ENCODE measurements around the gene ZCRB1.

ZCRB1 gene

DNA sequence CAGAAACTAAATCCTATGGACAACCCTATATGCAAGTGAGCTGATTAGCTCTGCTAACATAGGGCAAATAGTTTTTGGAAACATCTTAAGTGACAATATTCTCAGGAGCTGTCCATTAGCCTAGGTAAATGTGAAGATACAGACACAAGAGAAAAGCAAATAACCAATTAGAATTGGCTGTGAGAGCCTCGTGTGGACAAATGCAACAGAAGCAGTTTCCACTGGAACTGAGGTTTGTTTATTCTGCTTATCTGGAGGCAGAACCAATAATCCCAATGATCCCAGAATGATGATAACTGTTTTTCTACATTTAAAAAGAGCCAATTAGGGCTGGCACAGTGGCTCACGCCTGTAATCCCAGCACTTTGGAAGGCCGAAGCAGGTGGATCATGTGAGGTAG, 44.6 kb downstream of the ZCRB1 start:
- Histone ChIP-seq H3K4me2 (ENCODE audit: low read length) (no peak overlapping the region), H3K4me1 (ENCODE audit: low read length) (peaks cover 11% of the 10 kb centered on the region), H3K9me3 (ENCODE audit: insufficient read depth, low read length) (no peaks in the 10 kb centered on the region), H3K36me3 (replicated peaks; ENCODE audit: low read depth, low read length) (no peaks in the 10 kb centered on the region), H2AFZ (ENCODE audit: low read depth, low read length) (no peak overlapping the region), H3K27ac (ENCODE audit: low read length) (no peak overlapping the region), H3K27me3 (ENCODE audit: low read depth, low read length) (peaks cover 6% of the 10 kb centered on the region; the same call in 1 of the 2 replicates), H3K4me3 (ENCODE audit: low read length) (no peak overlapping the region), H3K9ac (ENCODE audit: low read length) (no peak overlapping the region), H3K79me2 (ENCODE audit: low read length) (no peaks in the 10 kb centered on the region), H4K20me1 (ENCODE audit: insufficient read depth, low read length) (no peaks in the 10 kb centered on the region)
- TF ChIP-seq EZH2phosphoT487 (IDR thresholded peaks at IDR 0.05; ENCODE audit: low read depth) (no peak), CTCF (IDR thresholded peaks at IDR 0.05; ENCODE audit: low read depth, low read length) (no peak)

DNA sequence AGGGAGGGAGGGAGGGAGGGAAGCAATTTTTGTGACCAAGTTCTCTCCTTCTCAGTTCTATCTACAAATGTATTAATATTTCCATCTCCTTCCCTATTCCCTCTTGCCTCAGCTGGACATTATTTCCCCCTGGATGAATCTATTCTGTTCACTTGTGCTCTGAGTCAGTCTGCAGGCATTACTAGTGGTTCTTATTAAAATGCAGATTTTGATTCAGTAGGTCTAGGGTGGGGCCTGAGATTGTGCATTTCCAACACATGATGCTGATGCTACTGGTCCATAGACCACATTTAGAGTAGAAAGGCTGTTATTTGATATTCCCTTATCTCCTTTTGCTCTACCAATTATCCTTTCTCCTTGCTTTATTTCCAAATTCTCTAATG, 47.8 kb downstream of the ZCRB1 start:
- TF ChIP-seq CTCF (IDR thresholded peaks at IDR 0.05; ENCODE audit: low read depth, low read length) (no peak), EZH2phosphoT487 (IDR thresholded peaks at IDR 0.05; ENCODE audit: low read depth) (no peak)
- Histone ChIP-seq H4K20me1 (ENCODE audit: insufficient read depth, low read length) (no peaks in the 10 kb centered on the region), H3K79me2 (ENCODE audit: low read length) (no peaks in the 10 kb centered on the region), H3K27ac (ENCODE audit: low read length) (no peak overlapping the region), H3K27me3 (ENCODE audit: low read depth, low read length) (peaks cover 6% of the 10 kb centered on the region; the same call in 1 of the 2 replicates), H3K4me1 (ENCODE audit: low read length) (no peaks in the 10 kb centered on the region), H3K4me3 (ENCODE audit: low read length) (no peak overlapping the region), H3K9me3 (ENCODE audit: insufficient read depth, low read length) (no peaks in the 10 kb centered on the region), H3K36me3 (replicated peaks; ENCODE audit: low read depth, low read length) (no peaks in the 10 kb centered on the region), H3K4me2 (ENCODE audit: low read length) (no peak overlapping the region), H3K9ac (ENCODE audit: low read length) (no peak overlapping the region), H2AFZ (ENCODE audit: low read depth, low read length) (no peak overlapping the region)

DNA sequence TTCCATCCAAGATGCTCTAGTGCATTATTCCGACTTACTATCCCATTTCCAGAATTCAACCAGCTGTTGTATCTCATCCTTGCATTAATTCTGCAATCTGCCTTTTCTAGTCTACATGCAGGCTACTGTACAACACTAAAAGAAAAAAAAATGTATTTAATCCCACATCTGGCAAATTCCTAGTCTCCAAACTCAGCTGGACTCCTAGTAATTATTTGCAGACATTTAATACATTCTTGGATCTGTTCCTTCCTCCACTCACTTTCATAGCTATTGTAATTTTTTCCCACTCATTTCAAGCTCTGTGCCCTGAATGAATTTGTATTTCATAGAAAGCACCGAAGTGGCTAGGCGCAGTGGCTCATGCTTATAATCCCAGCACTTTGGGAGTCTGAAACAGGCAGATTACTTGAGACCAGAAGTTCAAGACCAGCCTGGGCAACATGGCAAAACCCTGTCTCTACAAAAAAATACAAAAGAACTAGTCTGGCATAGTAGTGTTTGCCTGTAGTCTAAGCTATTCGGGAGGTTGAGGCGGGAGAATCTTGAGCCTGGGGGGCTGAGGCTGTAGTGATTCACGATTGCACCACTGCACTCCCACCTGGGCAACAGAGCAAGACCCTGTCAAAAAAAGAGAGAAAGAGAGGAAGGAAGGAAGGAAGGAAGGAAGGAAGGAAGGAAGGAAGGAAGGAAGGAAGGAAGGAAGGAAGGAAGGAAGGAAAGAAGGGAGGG, 48.3 kb downstream of the ZCRB1 start:
- no peaks in the 10 kb centered on the region for H3K9me3 ChIP-seq (ENCODE audit: insufficient read depth, low read length)
- H3K79me2 ChIP-seq (ENCODE audit: low read length), result no peaks in the 10 kb centered on the region
- peaks cover 6% of the 10 kb centered on the region; the same call in 1 of the 2 replicates for H3K27me3 ChIP-seq (ENCODE audit: low read depth, low read length)
- TF ChIP-seq EZH2phosphoT487 (IDR thresholded peaks at IDR 0.05; ENCODE audit: low read depth), result no peak
- H3K4me1 ChIP-seq (ENCODE audit: low read length), result no peaks in the 10 kb centered on the region
- no peak overlapping the region for H3K4me3 ChIP-seq (ENCODE audit: low read length)
- H3K36me3 ChIP-seq (replicated peaks; ENCODE audit: low read depth, low read length), result no peaks in the 10 kb centered on the region
- H3K4me2 ChIP-seq (ENCODE audit: low read length), result no peak overlapping the region
- no peak overlapping the region for H2AFZ ChIP-seq (ENCODE audit: low read depth, low read length)
- no peak overlapping the region for H3K9ac ChIP-seq (ENCODE audit: low read length)
- no peak overlapping the region for H3K27ac ChIP-seq (ENCODE audit: low read length)
- H4K20me1 ChIP-seq (ENCODE audit: insufficient read depth, low read length), result no peaks in the 10 kb centered on the region

DNA sequence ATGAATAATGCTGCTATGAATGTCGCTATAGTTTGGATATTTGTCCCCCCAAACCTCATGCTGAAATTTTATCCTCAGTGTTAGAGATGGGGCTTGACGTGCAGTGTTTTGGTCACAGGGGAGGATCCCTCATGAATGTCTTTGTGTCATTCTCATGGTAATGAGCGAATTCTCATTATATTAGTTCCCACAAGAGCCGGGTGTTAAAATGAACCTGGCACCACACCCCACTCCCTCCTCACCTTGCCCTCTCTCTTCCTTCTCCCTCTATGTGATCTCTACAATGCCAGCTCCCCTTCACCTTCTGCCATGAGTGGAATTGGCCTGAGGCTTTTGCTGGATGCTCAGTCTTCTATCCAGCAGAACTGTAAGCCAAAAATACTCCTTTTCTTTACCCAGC, 50.4 kb downstream of the ZCRB1 start:
- no peak overlapping the region for H3K27ac ChIP-seq (ENCODE audit: low read length)
- TF ChIP-seq CTCF (IDR thresholded peaks at IDR 0.05; ENCODE audit: low read depth, low read length), result no peak
- no peak for TF ChIP-seq EZH2phosphoT487 (IDR thresholded peaks at IDR 0.05; ENCODE audit: low read depth)

More for the DNA sequence above, 50.4 kb downstream of the ZCRB1 start:
- no peaks in the 10 kb centered on the region for H4K20me1 ChIP-seq (ENCODE audit: insufficient read depth, low read length)
- H3K4me3 ChIP-seq (ENCODE audit: low read length), result no peak overlapping the region
- no peak overlapping the region for H2AFZ ChIP-seq (ENCODE audit: low read depth, low read length)
- peaks cover 3% of the 10 kb centered on the region; the same call in 1 of the 2 replicates for H3K27me3 ChIP-seq (ENCODE audit: low read depth, low read length)
- no peaks in the 10 kb centered on the region for H3K36me3 ChIP-seq (replicated peaks; ENCODE audit: low read depth, low read length)
- no peak overlapping the region for H3K9ac ChIP-seq (ENCODE audit: low read length)
- no peaks in the 10 kb centered on the region for H3K79me2 ChIP-seq (ENCODE audit: low read length)
- H3K4me1 ChIP-seq (ENCODE audit: low read length), result no peaks in the 10 kb centered on the region
- H3K4me2 ChIP-seq (ENCODE audit: low read length), result no peak overlapping the region
- H3K9me3 ChIP-seq (ENCODE audit: insufficient read depth, low read length), result no peaks in the 10 kb centered on the region

All from OCI-LY3 (cell line).